WTC11 (cell line): ENCODE data around the gene TTLL9. TPM values are rescaled to one million over a fixed set of nuclear protein-coding genes. Genes with fewer than 3 reads are reported as not detected.

ENCODE experiments used
- ATAC-seq: fragments of 200-7000 bp; cut with Tn5 transposase; 2 replicates; pipeline ENCODE4 v1.10.0; 2021; ENCODE audit warnings: mild to moderate bottlenecking, moderate library complexity
- CTCF ChIA-PET: fragments of 300-600 bp; sonication (Branson Sonifier 250); formaldehyde crosslinking; loops from one replicate; lab custom pipeline; 2021; ENCODE audit warnings: antibody characterized with exemption; lab: Charles Lee
- POLR2A ChIA-PET: fragments of 350-600 bp; sonication (Branson Sonifier 250); formaldehyde crosslinking; loops from one replicate; lab custom pipeline; 2021; ENCODE audit warnings: antibody characterized with exemption; lab: Charles Lee
- DNase-seq: peaks from one replicate; pipeline ENCODE4 v3.0.0; 2021; ENCODE audit warnings: low spot score
- H3K27ac Mint-ChIP-seq: 2 replicates; pipeline ENCODE4 v1.8.0; 2021; ENCODE audit warnings: mixed read lengths
- H3K27me3 Mint-ChIP-seq: 2 replicates; pipeline ENCODE4 v1.8.0; 2021; ENCODE audit warnings: low read depth, mild to moderate bottlenecking, moderate library complexity, mixed read lengths
- H3K36me3 Mint-ChIP-seq: 2 replicates; pipeline ENCODE4 v1.8.0; 2021; ENCODE audit warnings: mixed read lengths
- H3K4me1 Mint-ChIP-seq: 2 replicates; pipeline ENCODE4 v1.8.0; 2022; ENCODE audit warnings: mixed read lengths
- H3K4me3 Mint-ChIP-seq: 2 replicates; pipeline ENCODE4 v1.8.0; 2021; ENCODE audit warnings: mild to moderate bottlenecking, moderate library complexity, mixed read lengths
- H3K9me3 Mint-ChIP-seq: 2 replicates; pipeline ENCODE4 v1.8.0; 2021; ENCODE audit warnings: mixed read lengths
- AFF4 ChIP-seq: sonication (generic); formaldehyde crosslinking; IDR thresholded peaks from 2 replicates; pipeline ENCODE4 v1.8.1; 2023; ENCODE audit warnings: mild to moderate bottlenecking, missing genetic modification reagents, borderline replicate concordance
- ATF1 ChIP-seq: sonication (generic); formaldehyde crosslinking; IDR thresholded peaks from 2 replicates; pipeline ENCODE4 v1.8.1; 2023; ENCODE audit warnings: mild to moderate bottlenecking, moderate library complexity, missing genetic modification reagents
- EMX1 ChIP-seq: fragments of 250-450 bp; sonication (Bioruptor Pico); IDR thresholded peaks from 2 replicates; pipeline ENCODE4 v1.8.0; 2021; ENCODE audit warnings: mild to moderate bottlenecking
- IRF2 ChIP-seq: sonication (generic); formaldehyde crosslinking; IDR thresholded peaks from 2 replicates; pipeline ENCODE4 v1.8.0; 2022; ENCODE audit warnings: low read depth, missing genetic modification reagents, borderline replicate concordance
- MXD4 ChIP-seq: fragments of 250-450 bp; sonication (Bioruptor Pico); IDR thresholded peaks from 2 replicates; pipeline ENCODE4 v1.8.0; 2021; ENCODE audit warnings: mild to moderate bottlenecking, moderate library complexity, borderline replicate concordance
- MYBL2 ChIP-seq: sonication (generic); formaldehyde crosslinking; IDR thresholded peaks from 2 replicates; pipeline ENCODE4 v1.8.1; 2023; ENCODE audit warnings: mild to moderate bottlenecking, moderate library complexity, missing genetic modification reagents
- RELA ChIP-seq: sonication (generic); formaldehyde crosslinking; IDR thresholded peaks from 2 replicates; pipeline ENCODE4 v1.8.1; 2022; ENCODE audit warnings: missing genetic modification reagents, mild to moderate bottlenecking, borderline replicate concordance
- SOX15 ChIP-seq: fragments of 250-450 bp; sonication (Bioruptor Pico); IDR thresholded peaks from 2 replicates; pipeline ENCODE4 v1.9.0; 2021; ENCODE audit warnings: mild to moderate bottlenecking
- ZBTB21 ChIP-seq: sonication (generic); formaldehyde crosslinking; IDR thresholded peaks from 2 replicates; pipeline ENCODE4 v1.8.1; 2023; ENCODE audit warnings: mild to moderate bottlenecking, missing genetic modification reagents, borderline replicate concordance
- ZNF121 ChIP-seq: sonication (generic); formaldehyde crosslinking; IDR thresholded peaks from 2 replicates; pipeline ENCODE4 v1.8.0; 2023; ENCODE audit warnings: missing genetic modification reagents
- ZNF232 ChIP-seq: sonication (generic); formaldehyde crosslinking; IDR thresholded peaks from 2 replicates; pipeline ENCODE4 v1.8.0; 2022; ENCODE audit warnings: mild to moderate bottlenecking, missing genetic modification reagents
- total RNA-seq: library from RNA; stranded (reverse); gene quantifications from 3 replicates; pipeline ENCODE4 v1.2.3, GENCODE V29; 2021
- TF ChIP-seq, protein P1 (sequence below): sonication (generic); formaldehyde crosslinking; conservative IDR thresholded peaks from 2 replicates; pipeline ENCODE4 v1.8.1; 2023; ENCODE audit warnings: mild to moderate bottlenecking, low read depth, missing genetic modification reagents, moderate library complexity
- TF ChIP-seq, protein P2 (sequence below): sonication (generic); formaldehyde crosslinking; IDR thresholded peaks from 2 replicates; pipeline ENCODE4 v1.8.1; 2022; ENCODE audit warnings: mild to moderate bottlenecking, moderate library complexity, missing genetic modification reagents
- TF ChIP-seq, protein P3 (sequence below): sonication (generic); formaldehyde crosslinking; IDR thresholded peaks from 2 replicates; pipeline ENCODE4 v1.8.0; 2022; ENCODE audit warnings: mild to moderate bottlenecking, missing genetic modification reagents
- TF ChIP-seq, protein P4 (sequence below): sonication (generic); formaldehyde crosslinking; IDR thresholded peaks from 2 replicates; pipeline ENCODE4 v1.8.1; 2023; ENCODE audit warnings: mild to moderate bottlenecking, missing genetic modification reagents, moderate library complexity
- TF ChIP-seq, protein P5 (sequence below): sonication (generic); formaldehyde crosslinking; conservative IDR thresholded peaks from 2 replicates; pipeline ENCODE4 v1.8.1; 2022; ENCODE audit warnings: mild to moderate bottlenecking, missing genetic modification reagents
- TF ChIP-seq, protein P6 (sequence below): fragments of 250-450 bp; sonication (Bioruptor Pico); IDR thresholded peaks from 2 replicates; pipeline ENCODE4 v1.9.0; 2021; ENCODE audit warnings: mild to moderate bottlenecking
- TF ChIP-seq, protein P7 (sequence below): sonication (generic); formaldehyde crosslinking; IDR thresholded peaks from 2 replicates; pipeline ENCODE4 v1.8.0; 2023; ENCODE audit warnings: missing genetic modification reagents

TTLL9 gene
- total RNA-seq, 1 experiment from 2014 or later, result not detected

GRCh38 chr20:31956556-31957526 is 86.4 kb downstream of the TTLL9 start (continued):
- TF ChIP-seq, protein P1, sequence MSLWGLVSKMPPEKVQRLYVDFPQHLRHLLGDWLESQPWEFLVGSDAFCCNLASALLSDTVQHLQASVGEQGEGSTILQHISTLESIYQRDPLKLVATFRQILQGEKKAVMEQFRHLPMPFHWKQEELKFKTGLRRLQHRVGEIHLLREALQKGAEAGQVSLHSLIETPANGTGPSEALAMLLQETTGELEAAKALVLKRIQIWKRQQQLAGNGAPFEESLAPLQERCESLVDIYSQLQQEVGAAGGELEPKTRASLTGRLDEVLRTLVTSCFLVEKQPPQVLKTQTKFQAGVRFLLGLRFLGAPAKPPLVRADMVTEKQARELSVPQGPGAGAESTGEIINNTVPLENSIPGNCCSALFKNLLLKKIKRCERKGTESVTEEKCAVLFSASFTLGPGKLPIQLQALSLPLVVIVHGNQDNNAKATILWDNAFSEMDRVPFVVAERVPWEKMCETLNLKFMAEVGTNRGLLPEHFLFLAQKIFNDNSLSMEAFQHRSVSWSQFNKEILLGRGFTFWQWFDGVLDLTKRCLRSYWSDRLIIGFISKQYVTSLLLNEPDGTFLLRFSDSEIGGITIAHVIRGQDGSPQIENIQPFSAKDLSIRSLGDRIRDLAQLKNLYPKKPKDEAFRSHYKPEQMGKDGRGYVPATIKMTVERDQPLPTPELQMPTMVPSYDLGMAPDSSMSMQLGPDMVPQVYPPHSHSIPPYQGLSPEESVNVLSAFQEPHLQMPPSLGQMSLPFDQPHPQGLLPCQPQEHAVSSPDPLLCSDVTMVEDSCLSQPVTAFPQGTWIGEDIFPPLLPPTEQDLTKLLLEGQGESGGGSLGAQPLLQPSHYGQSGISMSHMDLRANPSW (CRISPR knock-in tag), result no peak
- TF ChIP-seq, all 79 proteins: peak for 0

- Mint-ChIP-seq H3K36me3 (no peaks in the 10 kb centered on the region), H3K4me1 (peaks cover 13% of the 10 kb centered on the region), H3K4me3 (no peak overlapping the region), H3K9me3 (no peaks in the 10 kb centered on the region), H3K27ac (no peak overlapping the region), H3K27me3 (peaks cover 46% of the 10 kb centered on the region)
- TF ChIP-seq, protein P2, sequence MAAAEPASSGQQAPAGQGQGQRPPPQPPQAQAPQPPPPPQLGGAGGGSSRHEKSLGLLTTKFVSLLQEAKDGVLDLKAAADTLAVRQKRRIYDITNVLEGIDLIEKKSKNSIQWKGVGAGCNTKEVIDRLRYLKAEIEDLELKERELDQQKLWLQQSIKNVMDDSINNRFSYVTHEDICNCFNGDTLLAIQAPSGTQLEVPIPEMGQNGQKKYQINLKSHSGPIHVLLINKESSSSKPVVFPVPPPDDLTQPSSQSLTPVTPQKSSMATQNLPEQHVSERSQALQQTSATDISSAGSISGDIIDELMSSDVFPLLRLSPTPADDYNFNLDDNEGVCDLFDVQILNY (CRISPR knock-in tag), result no peak
- no peak for TF ChIP-seq RELA (CRISPR knock-in tag)
- ATAC-seq (no peak), DNase-seq (no peak)
- POLR2A ChIA-PET, result no interaction called here
- CTCF ChIA-PET, result interaction anchor here (1.5 to 2.5 kb wide), 5 partner anchors 10 to 116 kb away, joined by 3 to 18 read pairs (median 6); partner anchors contain the start of gene PDRG1
Observed at GRCh38 chr20:31962761-31963160, 92.3 kb downstream of the TTLL9 start.

GRCh38 chr20:31963889-31964288 is 93.5 kb downstream of the TTLL9 start:
- Mint-ChIP-seq H3K9me3 (no peaks in the 10 kb centered on the region), H3K36me3 (no peaks in the 10 kb centered on the region), H3K4me1 (peaks cover 14% of the 10 kb centered on the region), H3K27ac (no peak overlapping the region), H3K27me3 (peaks cover 50% of the 10 kb centered on the region), H3K4me3 (no peak overlapping the region)
- POLR2A ChIA-PET, result interaction anchor here (0.6 kb wide), 1 partner anchor 296 kb away, joined by 3 read pairs; no protein-coding TSS in a partner anchor
- CTCF ChIA-PET, result interaction anchor here (1.5 to 2.5 kb wide), 5 partner anchors 12 to 117 kb away, joined by 3 to 18 read pairs (median 6); partner anchors contain the start of gene PDRG1
- DNase-seq (no peak), ATAC-seq (no peak)
- no peak for TF ChIP-seq ZNF121 (CRISPR knock-in tag)
- TF ChIP-seq, protein P3, sequence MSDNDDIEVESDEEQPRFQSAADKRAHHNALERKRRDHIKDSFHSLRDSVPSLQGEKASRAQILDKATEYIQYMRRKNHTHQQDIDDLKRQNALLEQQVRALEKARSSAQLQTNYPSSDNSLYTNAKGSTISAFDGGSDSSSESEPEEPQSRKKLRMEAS (CRISPR knock-in tag), result no peak
- no peak for TF ChIP-seq IRF2
- TF ChIP-seq, protein P4, sequence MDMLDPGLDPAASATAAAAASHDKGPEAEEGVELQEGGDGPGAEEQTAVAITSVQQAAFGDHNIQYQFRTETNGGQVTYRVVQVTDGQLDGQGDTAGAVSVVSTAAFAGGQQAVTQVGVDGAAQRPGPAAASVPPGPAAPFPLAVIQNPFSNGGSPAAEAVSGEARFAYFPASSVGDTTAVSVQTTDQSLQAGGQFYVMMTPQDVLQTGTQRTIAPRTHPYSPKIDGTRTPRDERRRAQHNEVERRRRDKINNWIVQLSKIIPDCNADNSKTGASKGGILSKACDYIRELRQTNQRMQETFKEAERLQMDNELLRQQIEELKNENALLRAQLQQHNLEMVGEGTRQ (CRISPR knock-in tag), result no peak
- TF ChIP-seq MYBL2, result no peak
- no peak for TF ChIP-seq EMX1 (CRISPR knock-in tag)
- TF ChIP-seq, protein P5, sequence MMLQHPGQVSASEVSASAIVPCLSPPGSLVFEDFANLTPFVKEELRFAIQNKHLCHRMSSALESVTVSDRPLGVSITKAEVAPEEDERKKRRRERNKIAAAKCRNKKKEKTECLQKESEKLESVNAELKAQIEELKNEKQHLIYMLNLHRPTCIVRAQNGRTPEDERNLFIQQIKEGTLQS (CRISPR knock-in tag), result no peak
- TF ChIP-seq, protein P6, sequence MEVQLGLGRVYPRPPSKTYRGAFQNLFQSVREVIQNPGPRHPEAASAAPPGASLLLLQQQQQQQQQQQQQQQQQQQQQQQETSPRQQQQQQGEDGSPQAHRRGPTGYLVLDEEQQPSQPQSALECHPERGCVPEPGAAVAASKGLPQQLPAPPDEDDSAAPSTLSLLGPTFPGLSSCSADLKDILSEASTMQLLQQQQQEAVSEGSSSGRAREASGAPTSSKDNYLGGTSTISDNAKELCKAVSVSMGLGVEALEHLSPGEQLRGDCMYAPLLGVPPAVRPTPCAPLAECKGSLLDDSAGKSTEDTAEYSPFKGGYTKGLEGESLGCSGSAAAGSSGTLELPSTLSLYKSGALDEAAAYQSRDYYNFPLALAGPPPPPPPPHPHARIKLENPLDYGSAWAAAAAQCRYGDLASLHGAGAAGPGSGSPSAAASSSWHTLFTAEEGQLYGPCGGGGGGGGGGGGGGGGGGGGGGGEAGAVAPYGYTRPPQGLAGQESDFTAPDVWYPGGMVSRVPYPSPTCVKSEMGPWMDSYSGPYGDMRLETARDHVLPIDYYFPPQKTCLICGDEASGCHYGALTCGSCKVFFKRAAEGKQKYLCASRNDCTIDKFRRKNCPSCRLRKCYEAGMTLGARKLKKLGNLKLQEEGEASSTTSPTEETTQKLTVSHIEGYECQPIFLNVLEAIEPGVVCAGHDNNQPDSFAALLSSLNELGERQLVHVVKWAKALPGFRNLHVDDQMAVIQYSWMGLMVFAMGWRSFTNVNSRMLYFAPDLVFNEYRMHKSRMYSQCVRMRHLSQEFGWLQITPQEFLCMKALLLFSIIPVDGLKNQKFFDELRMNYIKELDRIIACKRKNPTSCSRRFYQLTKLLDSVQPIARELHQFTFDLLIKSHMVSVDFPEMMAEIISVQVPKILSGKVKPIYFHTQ (CRISPR knock-in tag), result no peak
- TF ChIP-seq ZNF232, result no peak
- TF ChIP-seq ATF1 (CRISPR knock-in tag), result no peak
- no peak for TF ChIP-seq ZBTB21 (CRISPR knock-in tag)
- TF ChIP-seq, protein P7, sequence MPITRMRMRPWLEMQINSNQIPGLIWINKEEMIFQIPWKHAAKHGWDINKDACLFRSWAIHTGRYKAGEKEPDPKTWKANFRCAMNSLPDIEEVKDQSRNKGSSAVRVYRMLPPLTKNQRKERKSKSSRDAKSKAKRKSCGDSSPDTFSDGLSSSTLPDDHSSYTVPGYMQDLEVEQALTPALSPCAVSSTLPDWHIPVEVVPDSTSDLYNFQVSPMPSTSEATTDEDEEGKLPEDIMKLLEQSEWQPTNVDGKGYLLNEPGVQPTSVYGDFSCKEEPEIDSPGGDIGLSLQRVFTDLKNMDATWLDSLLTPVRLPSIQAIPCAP (CRISPR knock-in tag), result no peak
- no peak for TF ChIP-seq SOX15 (CRISPR knock-in tag)
- no peak for TF ChIP-seq AFF4 (CRISPR knock-in tag)
- TF ChIP-seq MXD4, result no peak
